H1 (cell line): ENCODE data around the gene ARID5A. TPM values are rescaled to one million over a fixed set of nuclear protein-coding genes. Genes with fewer than 3 reads are reported as not detected.

Experiments used
- ASH2L ChIP-seq: fragments of 200-600, 300-600 bp; sonication (generic); IDR thresholded peaks from one replicate; pipeline ENCODE4 v1.7.1; 2017; ENCODE audit warnings: low read length
- BRCA1 ChIP-seq: IDR thresholded peaks from 2 replicates; pipeline ENCODE4 v1.6.1; 2012; ENCODE audit warnings: low read depth, low read length, improper control_type of control experiment
- CBX5 ChIP-seq: fragments of 300-800, 300-1000 bp; sonication (generic); IDR thresholded peaks from 2 replicates; pipeline ENCODE4 v1.7.1; 2016; ENCODE audit warnings: antibody characterized with exemption, low read length, low read depth
- CHD7 ChIP-seq: fragments of 300-600 bp; sonication (generic); IDR thresholded peaks from 2 replicates; pipeline ENCODE4 v1.7.1; 2012; ENCODE audit warnings: low read length, moderate library complexity, mild to moderate bottlenecking, inconsistent platforms; ENCODE audit not compliant: insufficient replicate concordance
- E2F6 ChIP-seq: IDR thresholded peaks from 2 replicates; pipeline ENCODE4 v1.6.1; 2012; ENCODE audit warnings: inconsistent platforms
- EGR1 ChIP-seq: IDR thresholded peaks from 2 replicates; pipeline ENCODE4 v1.6.1; 2011; ENCODE audit warnings: low read depth, low read length, borderline replicate concordance
- EZH2 ChIP-seq: fragments of 200-600 bp; sonication (generic); IDR thresholded peaks from 2 replicates; pipeline ENCODE4 v1.7.1; 2012; ENCODE audit warnings: low read depth, mild to moderate bottlenecking, moderate library complexity, low read length, inconsistent platforms; ENCODE audit not compliant: severe bottlenecking
- polyA plus RNA-seq, 7 experiments: library from polyadenylated mRNA; depleted of rRNA in 3 of 7; stranded (reverse) in 5 of 7; unstranded in 2 of 7; fragments of >200 nt in 5 of 7; fragments of 200-250 nt in 2 of 7; gene quantifications; 1 replicate in 5 of 7; 2 replicates in 1 of 7; 4 replicates in 1 of 7; pipeline versions ENCODE4 v1.2.1 to v1.2.3, GENCODE V29; 2011 to 2013; ENCODE audit warnings: missing spikeins in 2 of 7, mixed read lengths in 2 of 7
- total RNA-seq: library from RNA; stranded (reverse); fragmentation: NEBNext Ultra II Directional; extraction: Animal tissue kit (Norgen Biotek cat#: 25700); gene quantifications from 2 replicates; pipeline ENCODE4 v1.2.1, GENCODE V29; 2021
- TF ChIP-seq, protein P1 (sequence below): IDR thresholded peaks from 2 replicates; pipeline ENCODE4 v1.6.1; 2012; ENCODE audit warnings: low read length, inconsistent platforms

ARID5A gene
- total and polyA plus RNA-seq, 2 of the 8 experiments (the other 6 are each of a cell fraction or from before 2014, with no cell fraction given), result 3.3 to 5.3 TPM

- TF ChIP-seq CHD7 (no peak), EZH2 (no peak), CBX5 (no peak), E2F6 (no peak), EGR1 (no peak), BRCA1 (no peak), ASH2L (no peak)
- TF ChIP-seq, protein P1, sequence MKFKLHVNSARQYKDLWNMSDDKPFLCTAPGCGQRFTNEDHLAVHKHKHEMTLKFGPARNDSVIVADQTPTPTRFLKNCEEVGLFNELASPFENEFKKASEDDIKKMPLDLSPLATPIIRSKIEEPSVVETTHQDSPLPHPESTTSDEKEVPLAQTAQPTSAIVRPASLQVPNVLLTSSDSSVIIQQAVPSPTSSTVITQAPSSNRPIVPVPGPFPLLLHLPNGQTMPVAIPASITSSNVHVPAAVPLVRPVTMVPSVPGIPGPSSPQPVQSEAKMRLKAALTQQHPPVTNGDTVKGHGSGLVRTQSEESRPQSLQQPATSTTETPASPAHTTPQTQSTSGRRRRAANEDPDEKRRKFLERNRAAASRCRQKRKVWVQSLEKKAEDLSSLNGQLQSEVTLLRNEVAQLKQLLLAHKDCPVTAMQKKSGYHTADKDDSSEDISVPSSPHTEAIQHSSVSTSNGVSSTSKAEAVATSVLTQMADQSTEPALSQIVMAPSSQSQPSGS, result no peak
Measured at GRCh38 chr2:96529376-96530143, 7.0 kb upstream of the ARID5A start (continued).
